Neural progenitor cell (in vitro differentiated cells): ENCODE measurements around the gene SZRD1. TPM values are rescaled to one million over a fixed set of nuclear protein-coding genes. Genes with fewer than 3 reads are reported as not detected.
"Not testable (repeated sequence)": the region's sequence is repeated elsewhere in the genome, so short reads cannot be mapped to it uniquely, and the experiment has no call there.

Experiments
- DNase-seq: peaks from one replicate; pipeline ENCODE4 v3.0.0-alpha.2; 2016; ENCODE audit warnings: low spot score
- H2AFZ ChIP-seq: fragments of 200-600 bp; sonication (generic); replicated peaks from 2 replicates; pipeline ENCODE4 v1.6.1; 2016; ENCODE audit warnings: antibody characterized with exemption
- H3F3A ChIP-seq: fragments of 200-600 bp; sonication (generic); 2 replicates; pipeline ENCODE4 v1.6.1; 2016; ENCODE audit warnings: antibody characterized with exemption, low read depth
- H3K27ac ChIP-seq: fragments of 200-600 bp; sonication (generic); 2 replicates; pipeline ENCODE4 v1.5.1; 2016; ENCODE audit warnings: mild to moderate bottlenecking
- H3K27me3 ChIP-seq: fragments of 200-600 bp; sonication (generic); 2 replicates; pipeline ENCODE4 v1.6.1; 2016; ENCODE audit warnings: mild to moderate bottlenecking, moderate library complexity
- H3K36me3 ChIP-seq: fragments of 200-600 bp; sonication (generic); 2 replicates; pipeline ENCODE4 v1.5.1; 2016
- H3K4me1 ChIP-seq: fragments of 200-600 bp; sonication (generic); 2 replicates; pipeline ENCODE4 v1.6.1; 2016; ENCODE audit warnings: mixed run types
- H3K4me2 ChIP-seq: fragments of 200-600 bp; sonication (generic); 2 replicates; pipeline ENCODE4 v1.6.1; 2016
- H3K4me3 ChIP-seq: fragments of 200-600 bp; sonication (generic); 2 replicates; pipeline ENCODE4 v1.5.1; 2016
- H3K79me2 ChIP-seq: fragments of 200-600 bp; sonication (generic); 2 replicates; pipeline ENCODE4 v1.6.1; 2016; ENCODE audit warnings: low read depth
- H3K9ac ChIP-seq: fragments of 200-600 bp; sonication (generic); 2 replicates; pipeline ENCODE4 v1.6.1; 2016
- H3K9me3 ChIP-seq: fragments of 200-600 bp; sonication (generic); 2 replicates; pipeline ENCODE4 v1.5.1; 2016; ENCODE audit warnings: low read depth
- H4K20me1 ChIP-seq: fragments of 200-600 bp; sonication (generic); 2 replicates; pipeline ENCODE4 v1.6.1; 2016; ENCODE audit warnings: low read depth
- H3K27ac Mint-ChIP-seq: 3 replicates; pipeline ENCODE4 v1.8.0; 2021; ENCODE audit warnings: mixed read lengths
- H3K27me3 Mint-ChIP-seq: 2 replicates; pipeline ENCODE4 v1.8.0; 2022; ENCODE audit warnings: low read depth, mild to moderate bottlenecking, inconsistent platforms, moderate library complexity, mixed read lengths; ENCODE audit not compliant: insufficient read depth
- H3K36me3 Mint-ChIP-seq: 3 replicates; pipeline ENCODE4 v1.8.0; 2021; ENCODE audit warnings: mixed read lengths
- H3K4me1 Mint-ChIP-seq: 3 replicates; pipeline ENCODE4 v1.8.0; 2021; ENCODE audit warnings: mixed read lengths
- H3K4me3 Mint-ChIP-seq: 3 replicates; pipeline ENCODE4 v1.8.0; 2021; ENCODE audit warnings: mild to moderate bottlenecking, moderate library complexity, mixed read lengths
- H3K9me3 Mint-ChIP-seq: 3 replicates; pipeline ENCODE4 v1.8.0; 2020; ENCODE audit warnings: mixed read lengths
- CTCF ChIP-seq: fragments of 200-600 bp; sonication (generic); IDR thresholded peaks from 2 replicates; pipeline ENCODE4 v1.5.1; 2017; ENCODE audit warnings: antibody characterized with exemption, mild to moderate bottlenecking
- EZH2 ChIP-seq: fragments of 200-600 bp; sonication (generic); IDR thresholded peaks from 2 replicates; pipeline ENCODE4 v1.6.1; 2017; ENCODE audit warnings: antibody characterized with exemption, mild to moderate bottlenecking, moderate library complexity
- EZH2phosphoT487 ChIP-seq: fragments of 200-600 bp; sonication (generic); IDR thresholded peaks from 2 replicates; pipeline ENCODE4 v1.6.1; 2017; ENCODE audit warnings: antibody characterized with exemption
- total RNA-seq: library from RNA; depleted of rRNA; stranded (reverse); fragments of >200 nt; gene quantifications from 2 replicates; pipeline ENCODE4 v1.2.3, GENCODE V29; 2015; ENCODE audit warnings: low replicate concordance

SZRD1 gene
- total RNA-seq, 1 donor from 2014 or later: 50.2 TPM

GRCh38 chr1:16338961-16339360, 28.1 kb upstream of the SZRD1 start:
- Histone ChIP-seq H3K4me1 (no peaks in the 10 kb centered on the region), H3K79me2 (peaks cover 99% of the 10 kb centered on the region), H3K4me2 (no peak overlapping the region), H2AFZ (no peak overlapping the region), H3K36me3 (no peaks in the 10 kb centered on the region), H4K20me1 (peaks cover 81% of the 10 kb centered on the region), H3F3A (no peaks in the 10 kb centered on the region), H3K9ac (no peak overlapping the region), H3K27ac (no peak overlapping the region), H3K27me3 (no peaks in the 10 kb centered on the region), H3K4me3 (no peak overlapping the region), H3K9me3 (no peaks in the 10 kb centered on the region)
- peaks cover 6% of the 10 kb centered on the region for H3K4me1 Mint-ChIP-seq
- H3K4me3 Mint-ChIP-seq: no peak overlapping the region
- H3K27me3 Mint-ChIP-seq: no peaks in the 10 kb centered on the region
- H3K36me3 Mint-ChIP-seq: peaks cover 14% of the 10 kb centered on the region
- no peaks in the 10 kb centered on the region for H3K9me3 Mint-ChIP-seq
- H3K27ac Mint-ChIP-seq: no peak overlapping the region
- TF ChIP-seq CTCF (no peak), EZH2phosphoT487 (no peak), EZH2 (no peak)
- DNase-seq: no peak

- Histone ChIP-seq H3K9ac (no peak overlapping the region), H3K4me3 (no peak overlapping the region), H3K27ac (no peak overlapping the region), H3K36me3 (no peaks in the 10 kb centered on the region), H3K4me2 (no peak overlapping the region), H2AFZ (no peak overlapping the region), H3K79me2 (peaks cover 99% of the 10 kb centered on the region), H4K20me1 (peaks cover 84% of the 10 kb centered on the region), H3K27me3 (no peaks in the 10 kb centered on the region), H3K9me3 (no peaks in the 10 kb centered on the region), H3F3A (no peaks in the 10 kb centered on the region), H3K4me1 (no peaks in the 10 kb centered on the region)
- DNase-seq: no peak
- Mint-ChIP-seq H3K4me3 (no peak overlapping the region), H3K9me3 (no peaks in the 10 kb centered on the region), H3K4me1 (peaks cover 6% of the 10 kb centered on the region), H3K27me3 (no peaks in the 10 kb centered on the region), H3K27ac (no peak overlapping the region), H3K36me3 (peaks cover 10% of the 10 kb centered on the region)
- no peak for TF ChIP-seq EZH2
Measured at GRCh38 chr1:16340673-16341072, 26.4 kb upstream of the SZRD1 start.

- H3K4me3 ChIP-seq: no peak overlapping the region
- H3K4me3 Mint-ChIP-seq: no peak overlapping the region
- H4K20me1 ChIP-seq: peaks cover 75% of the 10 kb centered on the region
- no peaks in the 10 kb centered on the region for H3K27me3 Mint-ChIP-seq
- no peak overlapping the region for H3K27ac ChIP-seq
- H3K9me3 Mint-ChIP-seq: no peaks in the 10 kb centered on the region
- H3F3A ChIP-seq: no peaks in the 10 kb centered on the region
- no peaks in the 10 kb centered on the region for H3K36me3 ChIP-seq
- peaks cover 3% of the 10 kb centered on the region for H3K4me1 Mint-ChIP-seq
- DNase-seq: no peak
- no peak overlapping the region for H3K9ac ChIP-seq
- no peak overlapping the region for H3K4me2 ChIP-seq
- H3K9me3 ChIP-seq: no peaks in the 10 kb centered on the region
- no peaks in the 10 kb centered on the region for H3K4me1 ChIP-seq
- peaks cover 15% of the 10 kb centered on the region for H3K36me3 Mint-ChIP-seq
- no peak overlapping the region for H2AFZ ChIP-seq
- TF ChIP-seq CTCF: no peak
- TF ChIP-seq EZH2: no peak
- no peak for TF ChIP-seq EZH2phosphoT487
- no peak overlapping the region for H3K27ac Mint-ChIP-seq
- H3K79me2 ChIP-seq: peaks cover 99% of the 10 kb centered on the region
- no peaks in the 10 kb centered on the region for H3K27me3 ChIP-seq
Measured at GRCh38 chr1:16342331-16343062, 24.5 kb upstream of the SZRD1 start.

- H3K4me3 Mint-ChIP-seq, H2AFZ ChIP-seq, H3K27ac ChIP-seq, H3K4me1 ChIP-seq, H3K4me1 Mint-ChIP-seq, H3K4me2 ChIP-seq, DNase-seq, H3K27me3 Mint-ChIP-seq, H3K9me3 Mint-ChIP-seq, H3K4me3 ChIP-seq, H3K27ac Mint-ChIP-seq, H3K36me3 ChIP-seq, H3K9ac ChIP-seq, H3F3A ChIP-seq, H3K27me3 ChIP-seq, H3K9me3 ChIP-seq: not testable (repeated sequence)
- H3K36me3 Mint-ChIP-seq: peaks cover 14% of the 10 kb centered on the region
- H3K79me2 ChIP-seq: peaks cover 100% of the 10 kb centered on the region
- H4K20me1 ChIP-seq: peaks cover 80% of the 10 kb centered on the region
Measured at GRCh38 chr1:16343276-16343675, 23.8 kb upstream of the SZRD1 start.
